Astrocyte (in vitro differentiated cells and primary cell): ENCODE measurements around the gene ASPN.

ENCODE experiments used
- CTCF ChIP-seq: IDR thresholded peaks from 2 replicates; pipeline ENCODE4 v1.5.1; 2011; ENCODE audit warnings: low read depth, mild to moderate bottlenecking, inconsistent platforms, low read length, moderate library complexity; ENCODE audit not compliant: insufficient read depth
- EZH2 ChIP-seq: IDR thresholded peaks from 2 replicates; pipeline ENCODE4 v1.6.1; 2012; ENCODE audit warnings: mild to moderate bottlenecking, low read length, inconsistent platforms; ENCODE audit not compliant: insufficient read depth

DNA sequence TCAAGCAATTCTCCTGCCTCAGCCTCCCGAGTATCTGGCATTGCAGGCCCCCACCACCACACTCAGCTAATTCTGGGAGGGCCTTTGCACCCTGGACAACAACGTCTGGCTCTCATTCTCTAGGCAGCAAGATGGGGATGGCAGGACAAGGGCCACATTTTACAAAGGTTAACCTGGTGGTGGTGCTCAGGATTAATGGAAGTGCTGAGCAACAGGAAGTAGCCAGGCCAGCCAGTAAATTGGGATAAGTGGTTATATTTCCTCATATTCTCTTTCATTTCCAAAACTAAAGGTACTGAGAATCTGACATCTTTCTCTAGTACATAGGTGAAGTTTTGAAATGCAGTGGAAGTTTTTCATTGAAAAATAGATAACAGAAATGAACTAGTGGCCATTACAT lies 24.7 kb upstream of the ASPN start:
- TF ChIP-seq CTCF, result no peak
- no peak for TF ChIP-seq EZH2
